D341Med (cell line): Measurements from ENCODE around the gene TRAF3.
"Not testable (repeated sequence)": the region's sequence is repeated elsewhere in the genome, so short reads cannot be mapped to it uniquely, and the experiment has no call there.

ENCODE experiments used
- DNase-seq: peaks from one replicate; pipeline ENCODE4 v3.0.0; 2012; ENCODE audit warnings: low spot score

The TRAF3 gene

GRCh38 chr14:102892651-102893050, 115.4 kb downstream of the TRAF3 start:
- no peak for DNase-seq

GRCh38 chr14:102893452-102893851, 116.2 kb downstream of the TRAF3 start:
- DNase-seq: no peak

- not testable (repeated sequence) for DNase-seq
These were observed 119.5 kb downstream of the TRAF3 start for GRCh38 chr14:102896735-102897134.

- no peak for DNase-seq
These were observed 120.2 kb downstream of the TRAF3 start for GRCh38 chr14:102897299-102898027.

- DNase-seq: no peak
These were observed 121.0 kb downstream of the TRAF3 start for GRCh38 chr14:102898298-102898697.

- no peak for DNase-seq
These were observed 121.7 kb downstream of the TRAF3 start for GRCh38 chr14:102898776-102899515.

GRCh38 chr14:102899516-102899900, 122.3 kb downstream of the TRAF3 start:
- DNase-seq: no peak

GRCh38 chr14:102900631-102901571, 123.7 kb downstream of the TRAF3 start:
- no peak for DNase-seq

- DNase-seq: no peak
These were observed 124.4 kb downstream of the TRAF3 start for GRCh38 chr14:102901633-102902032.

GRCh38 chr14:102902086-102902485, 124.8 kb downstream of the TRAF3 start:
- DNase-seq: no peak

- peak; percentile 76 for DNase-seq
These were observed 125.4 kb downstream of the TRAF3 start for GRCh38 chr14:102902523-102903247.

GRCh38 chr14:102903248-102903888, 126.1 kb downstream of the TRAF3 start:
- no peak for DNase-seq

GRCh38 chr14:102903889-102904512, 126.8 kb downstream of the TRAF3 start:
- no peak for DNase-seq

- DNase-seq: no peak
These were observed 128.2 kb downstream of the TRAF3 start for GRCh38 chr14:102905116-102906108.

GRCh38 chr14:102906616-102907302, 129.5 kb downstream of the TRAF3 start:
- no peak for DNase-seq

- no peak for DNase-seq
These were observed 130.1 kb downstream of the TRAF3 start for GRCh38 chr14:102907303-102907844.

GRCh38 chr14:102907980-102908730, 130.9 kb downstream of the TRAF3 start:
- no peak for DNase-seq
